Cardiac septum (tissue), 1 donor: ENCODE data around the gene SLC18A2. TPM values are rescaled to one million over a fixed set of nuclear protein-coding genes. Genes with fewer than 3 reads are reported as not detected.
"Not testable (repeated sequence)": the region's sequence is repeated elsewhere in the genome, so short reads cannot be mapped to it uniquely, and the experiment has no call there.

Experiments
- DNase-seq: peaks from one replicate; pipeline ENCODE4 v3.0.0-alpha.2; 2020; ENCODE audit warnings: low spot score
- intact Hi-C: fragments of 100-400 bp; cut with DNase I; formaldehyde crosslinking; loops from one replicate; pipeline ENCODE4 v1.14.0; 2022
- total RNA-seq: library from RNA; stranded (reverse); fragmentation: NEBNext Ultra II Directional; extraction: Animal tissue kit (Norgen Biotek cat#: 25700); gene quantifications from one replicate; pipeline ENCODE4 v1.2.1, GENCODE V29; 2021
- donor health status: DM: no; HTN: no; CAD: no.

The SLC18A2 gene
- total RNA-seq, 1 donor from 2014 or later = 0.24 TPM

DNA sequence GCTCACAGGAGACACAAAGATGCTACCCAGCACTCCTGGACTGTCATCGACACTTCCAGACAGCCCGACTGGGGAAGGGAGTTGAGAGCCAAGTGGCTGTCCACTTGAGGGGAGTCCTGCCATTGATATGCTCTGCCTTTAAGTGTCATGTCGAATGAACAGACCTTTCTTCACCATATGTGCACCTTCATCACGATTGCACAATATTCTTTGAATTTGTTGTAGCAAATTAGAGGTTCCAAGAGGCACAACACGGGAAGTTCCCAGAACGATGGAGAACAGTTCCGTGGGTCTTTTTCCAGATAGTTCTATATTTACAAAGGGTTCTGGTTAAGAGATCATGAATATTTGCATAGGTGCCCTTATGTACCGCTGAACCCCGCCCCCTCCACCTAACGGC is 16.0 kb downstream of the SLC18A2 start:
- intact Hi-C loops = no loop called here
- DNase-seq = no peak

DNA sequence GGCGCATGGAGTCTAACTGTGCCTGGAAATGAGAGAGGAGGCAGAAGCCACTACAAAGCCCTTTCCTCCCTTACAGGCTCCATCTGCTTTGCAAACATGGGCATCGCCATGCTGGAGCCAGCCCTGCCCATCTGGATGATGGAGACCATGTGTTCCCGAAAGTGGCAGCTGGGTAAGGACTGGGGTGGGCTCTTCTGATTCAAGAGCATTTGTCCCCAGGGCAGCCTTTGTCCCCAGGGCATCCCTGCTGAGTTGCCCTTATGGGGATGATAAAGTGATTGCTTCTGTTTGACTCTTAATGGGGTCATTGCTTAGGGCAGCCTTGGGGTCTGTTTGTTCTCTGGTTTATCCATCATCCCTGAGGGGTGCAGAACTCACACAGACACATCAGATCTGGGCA is 16.8 kb downstream of the SLC18A2 start:
- intact Hi-C loops = no loop called here
- DNase-seq = no peak

GRCh38 chr10:117259279-117259678 is 18.4 kb downstream of the SLC18A2 start:
- no peak for DNase-seq
- intact Hi-C loops = no loop called here

DNA sequence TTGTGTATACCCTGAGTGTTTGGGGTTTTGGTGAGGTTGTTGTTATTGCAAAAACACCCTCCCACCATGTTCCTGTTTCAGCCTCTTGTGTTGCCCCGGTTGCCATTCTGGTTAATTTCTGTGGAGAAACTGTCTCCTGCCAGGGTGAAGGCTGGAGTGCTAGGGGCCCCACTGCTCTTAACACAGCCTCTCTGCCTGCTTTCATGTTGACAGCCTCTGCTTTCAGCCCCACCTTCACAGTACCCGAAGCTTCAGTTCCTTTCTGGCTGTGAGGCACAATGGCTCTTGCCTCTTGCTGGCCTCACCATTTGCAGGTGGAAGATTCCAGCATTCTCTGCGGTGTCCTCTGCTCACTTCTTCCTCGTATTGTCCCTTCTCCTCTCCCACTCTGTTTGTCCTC is 19.2 kb downstream of the SLC18A2 start:
- intact Hi-C loops = no loop called here
- no peak for DNase-seq

DNA sequence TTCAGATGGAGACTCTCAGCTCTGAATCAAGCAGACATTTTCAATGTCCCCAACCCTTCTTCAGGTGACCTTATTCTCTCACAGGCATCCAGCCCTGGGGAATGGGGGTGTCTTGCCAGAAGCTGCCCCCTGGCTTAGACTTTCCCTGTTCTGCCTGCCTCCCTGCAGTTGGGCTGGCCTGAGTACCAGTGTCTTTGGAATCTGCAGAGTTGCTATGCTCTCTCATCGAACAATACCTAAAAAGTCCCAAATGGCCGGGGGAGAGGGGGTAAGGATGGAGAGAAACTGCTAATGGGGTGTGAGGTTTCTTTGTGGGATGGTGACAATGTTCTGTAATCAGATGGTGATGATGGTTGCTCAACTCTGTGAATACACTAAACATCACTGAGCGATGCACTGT is 20.6 kb downstream of the SLC18A2 start:
- intact Hi-C loops = no loop called here
- no peak for DNase-seq

DNA sequence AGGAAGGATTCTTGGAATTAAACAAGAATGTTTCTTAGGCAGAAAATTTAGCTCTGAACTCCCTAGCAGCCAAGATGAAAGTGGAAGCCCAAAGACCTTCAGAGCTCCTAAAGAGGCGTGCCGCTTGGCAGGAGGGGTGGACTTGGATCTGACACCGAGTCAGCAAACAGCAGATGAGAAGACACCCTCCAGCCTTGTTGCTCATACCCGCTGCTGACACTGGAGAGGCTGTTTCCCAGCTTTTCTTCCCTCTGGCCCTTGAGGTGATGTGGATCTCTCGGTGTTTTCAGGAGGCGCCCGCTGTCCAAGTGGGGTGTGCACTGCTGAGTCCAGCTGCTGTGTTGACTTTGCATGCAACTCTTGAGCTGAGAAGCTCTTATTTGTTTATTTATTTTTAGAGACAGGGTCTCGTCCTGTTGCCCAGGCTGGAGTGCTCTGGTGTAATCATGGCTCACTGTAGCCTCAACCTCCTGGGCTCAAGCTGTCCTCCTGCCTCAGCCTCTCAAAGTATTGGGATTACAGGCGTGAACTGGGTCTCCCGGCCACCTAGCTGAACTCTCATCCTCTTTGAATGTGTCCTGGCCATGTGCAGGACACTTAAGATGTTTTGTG is 21.5 kb downstream of the SLC18A2 start:
- no peak for DNase-seq
- intact Hi-C loops = no loop called here

DNA sequence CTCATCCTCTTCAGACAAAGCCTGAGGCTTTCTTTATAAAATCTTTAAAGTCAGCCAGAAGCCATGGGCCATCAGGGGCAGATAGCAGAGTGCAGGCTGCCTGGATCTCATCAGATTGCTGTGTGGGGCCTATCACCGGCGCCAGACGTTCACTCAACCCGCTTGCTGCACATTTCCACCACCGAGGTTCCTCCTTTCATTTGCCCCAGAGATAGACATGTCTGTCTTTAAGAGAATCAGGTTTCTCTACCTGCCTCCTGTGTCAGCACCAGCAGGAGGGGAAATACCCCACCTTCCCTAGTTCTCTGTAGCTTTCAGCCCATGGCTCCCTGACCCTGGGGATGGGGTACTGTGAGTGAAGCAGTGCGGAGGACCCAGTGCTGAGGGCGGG is 22.0 kb downstream of the SLC18A2 start:
- intact Hi-C loops = no loop called here
- DNase-seq = no peak

DNA sequence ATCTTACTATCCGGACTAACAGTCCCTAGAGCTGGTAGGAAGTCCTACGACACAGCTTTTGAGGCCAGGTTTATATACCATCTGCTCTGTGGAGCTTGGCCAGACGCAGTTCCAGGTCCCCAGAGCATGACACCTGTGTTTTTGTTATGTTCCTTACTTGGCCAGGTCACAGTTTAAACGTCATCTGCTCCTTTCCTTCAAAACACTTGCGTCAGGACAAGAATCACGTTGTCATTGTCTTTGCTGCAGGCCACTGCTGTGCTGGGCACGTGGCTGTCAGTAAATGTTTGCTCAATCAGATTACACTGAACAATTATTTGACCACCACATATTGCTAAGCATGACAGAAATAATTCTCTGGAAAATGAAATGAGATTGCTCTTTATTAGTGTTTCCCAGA is 23.9 kb downstream of the SLC18A2 start:
- DNase-seq = no peak
- intact Hi-C loops = no loop called here

DNA sequence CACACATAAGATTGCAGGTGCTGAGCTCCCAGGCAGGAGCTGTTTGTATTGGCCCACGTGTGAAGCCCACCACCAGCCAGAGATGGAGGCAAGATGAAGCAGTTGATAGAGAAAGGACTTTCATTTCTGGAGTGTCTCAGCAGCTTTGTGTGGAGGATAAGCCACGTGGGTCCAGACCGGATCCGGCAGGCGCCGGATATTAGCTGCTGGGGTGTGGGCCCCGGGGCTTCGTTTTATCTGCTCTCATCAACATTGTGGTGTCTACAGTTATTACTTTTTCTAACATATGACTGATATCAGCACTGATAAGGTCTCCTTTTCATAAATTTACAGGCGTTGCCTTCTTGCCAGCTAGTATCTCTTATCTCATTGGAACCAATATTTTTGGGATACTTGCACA is 25.5 kb downstream of the SLC18A2 start:
- intact Hi-C loops = no loop called here
- no peak for DNase-seq

- intact Hi-C loops = no loop called here
These were observed 25.9 kb downstream of the SLC18A2 start for GRCh38 chr10:117266812-117267211.

DNA sequence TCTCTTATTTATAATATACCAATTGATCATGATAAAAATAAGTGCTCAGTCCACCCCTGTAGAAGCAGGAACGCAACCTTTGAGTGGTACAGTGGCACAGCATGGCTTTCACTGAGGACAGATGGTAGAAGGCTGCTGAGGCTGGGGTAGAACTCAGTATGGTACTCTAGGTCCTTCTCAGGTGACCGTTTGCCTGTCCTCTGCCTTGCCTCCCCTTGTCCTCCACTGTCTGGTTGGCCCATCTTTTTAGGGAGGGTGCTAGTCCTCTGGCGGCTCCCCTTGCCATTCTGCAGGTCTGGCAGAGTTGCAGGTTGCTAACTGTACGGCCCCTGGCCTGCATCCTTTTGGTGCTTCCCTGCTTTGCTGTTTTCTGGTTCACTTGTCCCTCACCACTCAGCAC is 27.3 kb downstream of the SLC18A2 start:
- intact Hi-C loops = no loop called here

More at GRCh38 chr10:117266812-117267211, 25.9 kb downstream of the SLC18A2 start:
- DNase-seq = no peak

DNA sequence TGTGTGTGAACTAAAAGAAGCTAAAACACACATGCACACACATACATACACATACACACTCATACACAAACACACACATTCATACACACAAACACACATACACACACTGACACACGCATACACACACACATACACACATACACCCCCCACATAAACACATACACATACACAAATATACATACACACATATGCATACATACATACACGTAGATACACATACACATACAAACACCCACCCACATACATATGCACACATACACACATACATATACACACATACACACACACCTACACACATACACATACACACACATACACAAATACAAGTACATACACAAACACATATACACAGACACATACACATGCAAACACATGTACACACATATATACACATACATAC is 28.0 kb downstream of the SLC18A2 start:
- intact Hi-C loops = no loop called here
- no peak for DNase-seq

More for the DNA sequence above, 27.3 kb downstream of the SLC18A2 start:
- DNase-seq = no peak

- intact Hi-C loops = no loop called here
- DNase-seq = no peak
These were observed 30.5 kb downstream of the SLC18A2 start for GRCh38 chr10:117271427-117271826.

DNA sequence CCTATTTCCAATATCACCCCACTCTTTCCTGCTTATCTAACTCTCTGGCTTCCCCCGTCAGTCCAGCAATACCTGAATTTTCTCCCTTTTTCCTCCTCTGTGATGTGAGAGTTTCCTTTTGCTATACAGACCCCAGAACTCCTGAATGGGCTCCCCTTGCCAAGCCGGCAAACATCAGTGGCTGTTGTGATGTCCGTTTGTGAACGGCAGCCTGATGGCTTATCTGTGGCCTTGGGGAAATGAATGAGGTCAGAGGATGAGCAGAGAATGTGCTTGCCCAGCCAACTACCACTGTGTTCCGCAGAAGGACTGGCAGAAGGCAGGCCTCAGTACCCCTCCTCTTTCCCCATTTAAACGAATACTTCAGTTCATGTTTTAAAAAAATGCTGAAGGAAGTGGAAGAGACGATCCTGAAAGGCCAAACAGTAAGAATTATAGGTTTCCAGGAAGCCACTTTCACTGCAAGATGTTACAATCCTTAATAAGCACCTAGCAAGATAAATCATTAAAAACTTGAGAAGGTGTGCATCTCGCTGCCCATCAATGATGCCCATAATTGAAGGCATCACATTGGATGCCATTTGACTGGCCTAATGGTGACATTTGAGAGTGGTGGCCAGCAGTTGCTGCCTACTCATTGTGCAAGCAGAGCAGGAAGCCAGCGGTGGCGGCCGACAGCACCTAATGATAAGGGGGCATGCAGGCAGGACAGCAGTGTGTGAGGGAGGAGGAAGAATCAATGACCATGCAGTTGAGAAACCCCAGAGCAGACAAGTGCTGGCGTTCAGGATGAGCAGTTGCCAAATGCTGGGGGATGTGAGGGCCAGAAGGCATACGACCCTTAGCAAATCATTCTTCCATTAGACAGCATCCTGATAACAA is 31.5 kb downstream of the SLC18A2 start:
- no peak for DNase-seq
- intact Hi-C loops = no loop called here

DNA sequence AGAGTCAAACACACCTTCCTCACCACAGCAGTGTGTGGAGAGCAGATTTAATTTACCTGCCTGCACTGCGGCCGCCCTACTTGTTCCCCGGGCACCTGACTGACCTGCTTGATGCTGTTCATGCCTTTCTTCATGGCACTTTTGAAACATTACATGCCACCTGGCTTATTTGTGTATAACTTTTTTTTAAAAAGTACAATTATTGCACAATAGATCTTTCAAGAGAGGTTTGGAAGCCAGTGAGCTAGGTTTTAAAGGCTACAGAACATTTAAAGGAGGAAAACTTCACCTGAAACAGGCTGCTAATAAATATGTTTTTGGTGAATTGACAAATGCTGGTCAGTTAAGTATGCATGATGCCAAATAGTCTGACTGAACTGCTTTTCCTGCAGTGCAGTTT is 33.1 kb downstream of the SLC18A2 start:
- intact Hi-C loops = no loop called here
- no peak for DNase-seq

DNA sequence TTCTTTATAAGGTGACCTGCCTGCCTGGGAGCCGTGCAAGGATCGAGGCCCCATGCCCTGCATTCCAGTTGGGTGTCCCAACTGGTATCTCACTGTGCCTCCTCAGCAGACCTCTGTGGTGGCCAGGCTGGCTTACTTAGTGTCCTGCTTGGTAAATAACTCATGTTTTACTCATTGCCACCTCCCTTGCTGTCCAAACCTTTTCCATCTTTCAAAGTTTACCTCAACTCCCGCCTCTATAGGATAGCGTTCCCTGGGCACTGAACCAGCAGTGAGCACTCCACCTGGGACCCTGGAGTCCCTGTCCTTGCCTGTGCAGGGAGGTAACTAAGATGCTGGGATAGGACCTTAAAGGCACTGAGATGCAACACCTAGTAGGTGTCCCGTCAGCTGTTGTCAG is 33.6 kb downstream of the SLC18A2 start:
- intact Hi-C loops = no loop called here
- no peak for DNase-seq

DNA sequence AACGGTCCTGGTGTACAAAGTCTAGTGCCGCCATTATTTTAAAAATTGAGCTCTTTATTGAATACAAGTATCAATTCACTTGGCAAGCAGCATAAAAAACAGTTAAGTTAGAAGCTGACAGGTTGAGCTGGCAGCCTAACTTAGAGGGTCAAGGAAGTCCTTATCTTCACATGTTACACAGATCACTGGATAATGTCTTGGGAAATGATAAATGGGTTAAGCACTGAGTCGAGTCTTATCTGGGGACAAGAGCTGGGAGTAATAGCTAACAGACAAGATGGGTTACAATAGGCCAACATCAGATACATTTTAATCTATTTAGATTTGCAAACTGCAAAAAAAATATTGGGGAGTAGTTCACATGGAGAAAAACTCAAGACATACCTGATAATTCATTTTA is 34.2 kb downstream of the SLC18A2 start:
- DNase-seq = no peak
- intact Hi-C loops = no loop called here

DNA sequence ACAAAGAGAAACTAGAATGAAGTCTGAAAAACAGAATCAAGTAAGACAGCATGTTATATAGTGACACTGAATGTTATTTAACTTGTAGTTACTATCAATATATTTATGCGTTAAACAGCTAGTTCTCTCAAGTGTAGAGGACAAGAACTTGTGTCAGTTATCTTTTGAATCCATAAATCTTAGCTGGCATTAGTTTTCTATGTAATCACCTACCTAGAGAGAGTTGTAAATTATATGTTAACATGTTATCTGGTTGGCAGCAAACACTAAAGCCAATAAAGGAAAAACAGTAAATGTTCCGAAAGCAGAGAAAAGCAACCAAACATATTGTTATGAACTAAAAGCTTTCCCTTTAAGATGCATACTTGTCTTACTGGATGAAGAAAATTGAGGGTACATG is 36.8 kb downstream of the SLC18A2 start:
- DNase-seq = no peak
- intact Hi-C loops = no loop called here

- DNase-seq = no peak
- intact Hi-C loops = no loop called here
These were observed 44.0 kb downstream of the SLC18A2 start for GRCh38 chr10:117284716-117285494.

DNA sequence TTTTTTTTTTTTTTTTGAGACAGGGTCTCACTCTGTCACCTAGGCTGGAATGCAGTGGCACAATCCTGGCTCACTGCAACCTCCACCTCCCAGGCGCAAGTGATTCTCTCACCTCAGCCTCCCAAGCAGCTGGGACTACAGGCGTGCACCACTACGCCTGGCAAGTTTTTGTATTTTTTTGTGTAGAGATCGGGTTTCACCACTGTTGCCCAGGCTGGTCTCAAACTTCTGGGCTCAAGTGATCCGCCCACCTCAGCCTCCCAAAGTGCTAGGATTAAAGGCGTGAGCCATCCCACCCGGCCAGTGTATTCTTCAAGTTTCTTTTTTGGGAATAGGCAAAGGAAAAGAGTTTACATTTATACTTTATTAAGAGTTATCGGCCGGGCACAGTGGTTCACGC is 50.0 kb downstream of the SLC18A2 start:
- DNase-seq, intact Hi-C loops: not testable (repeated sequence)
